Breast epithelium (tissue), 4 donors: ENCODE measurements around the gene COL23A1. TPM values are rescaled to one million over a fixed set of nuclear protein-coding genes. Genes with fewer than 3 reads are reported as not detected.

ENCODE experiments used
- DNase-seq, 2 donors: peaks; one replicate each; pipeline ENCODE4 v3.0.0-alpha.2; 2019; ENCODE audit warnings: low spot score in 2 of 2
- H3K27ac ChIP-seq, 2 donors: fragments of 200-600 bp; sonication (generic) in 1 of 2; one replicate each; pipeline ENCODE4 v1.5.1; 2016 to 2019; ENCODE audit warnings: mild to moderate bottlenecking in 1 of 2
- H3K27me3 ChIP-seq, 2 donors: fragments of 200-600 bp; sonication (generic) in 1 of 2; one replicate each; pipeline versions ENCODE4 v1.5.1 to v1.6.0; 2017 to 2019; ENCODE audit warnings: control low read depth in 1 of 2, mild to moderate bottlenecking in 1 of 2
- H3K36me3 ChIP-seq: fragments of 200-600 bp; one replicate; pipeline ENCODE4 v1.5.1; 2019
- H3K4me1 ChIP-seq, 2 donors: fragments of 200-600 bp; sonication (generic); one replicate each; pipeline ENCODE4 v1.5.1; 2016 to 2019; ENCODE audit warnings: control low read depth in 1 of 2
- H3K4me3 ChIP-seq, 3 donors: fragments of 200-600 bp; sonication (generic); 1 replicate in 2 of 3; 2 replicates in 1 of 3; pipeline ENCODE4 v1.5.1; 2016 to 2019; ENCODE audit warnings: mild to moderate bottlenecking in 3 of 3, moderate library complexity in 2 of 3
- H3K9me3 ChIP-seq, 2 donors: fragments of 200-600 bp; sonication (generic) in 1 of 2; one replicate each; pipeline ENCODE4 v1.5.1; 2016 to 2019; ENCODE audit warnings: control low read depth in 1 of 2
- POLR2A ChIP-seq: fragments of 450-650 bp; IDR thresholded peaks from one replicate; pipeline ENCODE4 v1.6.1; 2016; ENCODE audit warnings: antibody characterized with exemption, mild to moderate bottlenecking, moderate library complexity
- POLR2AphosphoS5 ChIP-seq, 3 donors: sonication (generic); formaldehyde crosslinking; IDR thresholded peaks; one replicate each; pipeline ENCODE4 v1.6.1; 2017; ENCODE audit warnings: antibody characterized with exemption in 3 of 3
- intact Hi-C: fragments of 100-400 bp; cut with DNase I; formaldehyde crosslinking; loops from one replicate; pipeline ENCODE4 v1.15.1; 2023; ENCODE audit warnings: low total_unique reads
- total RNA-seq, 3 donors: library from RNA; depleted of rRNA; stranded (reverse); fragments of >200 nt; gene quantifications; one replicate each; pipeline ENCODE4 v1.1.0, GENCODE V29; 2016
- TF ChIP-seq, protein P1 (sequence below), 3 donors: fragments of 450-650 bp; IDR thresholded peaks; one replicate each; pipeline ENCODE4 v1.5.1; 2016 to 2017; ENCODE audit warnings: antibody characterized with exemption in 3 of 3, mild to moderate bottlenecking in 3 of 3, moderate library complexity in 3 of 3

The COL23A1 gene
- total RNA-seq, 3 donors from 2014 or later, result 0.32 to 3.3 (median 2.6) TPM

DNA sequence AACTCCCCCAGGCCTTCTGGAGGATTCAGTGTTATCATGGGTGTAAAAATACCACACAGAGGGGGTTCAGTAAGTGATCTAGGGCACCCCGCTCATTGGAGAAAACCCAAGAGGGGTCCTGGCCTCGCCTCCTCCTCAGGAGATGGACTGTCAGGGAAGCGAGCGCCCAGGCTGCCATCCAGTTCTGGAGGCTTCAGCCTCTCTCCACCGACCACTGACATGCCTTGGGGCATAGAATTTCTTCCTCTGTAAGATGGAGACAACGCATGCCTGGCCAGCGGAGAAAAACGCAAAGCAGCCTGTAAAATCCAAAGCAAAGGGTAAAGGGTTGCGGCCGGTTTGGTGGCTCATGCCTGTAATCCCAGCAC is 165.4 kb downstream of the COL23A1 start:
- H3K27me3 ChIP-seq, result no peaks in the 10 kb centered on the region
- peaks cover 0 to 6% of the 10 kb centered on the region in 2 donors for H3K4me1 ChIP-seq
- H3K36me3 ChIP-seq, result no peaks in the 10 kb centered on the region
- H3K27ac ChIP-seq, result peak overlapping the region; percentile 2 to 38
- H3K4me3 ChIP-seq, result no peak overlapping the region
- no peak for DNase-seq
- no peaks in the 10 kb centered on the region for H3K9me3 ChIP-seq
- TF ChIP-seq POLR2AphosphoS5 (IDR thresholded peaks at IDR 0.05) (no peak), POLR2A (no peak)
- TF ChIP-seq, protein P1, sequence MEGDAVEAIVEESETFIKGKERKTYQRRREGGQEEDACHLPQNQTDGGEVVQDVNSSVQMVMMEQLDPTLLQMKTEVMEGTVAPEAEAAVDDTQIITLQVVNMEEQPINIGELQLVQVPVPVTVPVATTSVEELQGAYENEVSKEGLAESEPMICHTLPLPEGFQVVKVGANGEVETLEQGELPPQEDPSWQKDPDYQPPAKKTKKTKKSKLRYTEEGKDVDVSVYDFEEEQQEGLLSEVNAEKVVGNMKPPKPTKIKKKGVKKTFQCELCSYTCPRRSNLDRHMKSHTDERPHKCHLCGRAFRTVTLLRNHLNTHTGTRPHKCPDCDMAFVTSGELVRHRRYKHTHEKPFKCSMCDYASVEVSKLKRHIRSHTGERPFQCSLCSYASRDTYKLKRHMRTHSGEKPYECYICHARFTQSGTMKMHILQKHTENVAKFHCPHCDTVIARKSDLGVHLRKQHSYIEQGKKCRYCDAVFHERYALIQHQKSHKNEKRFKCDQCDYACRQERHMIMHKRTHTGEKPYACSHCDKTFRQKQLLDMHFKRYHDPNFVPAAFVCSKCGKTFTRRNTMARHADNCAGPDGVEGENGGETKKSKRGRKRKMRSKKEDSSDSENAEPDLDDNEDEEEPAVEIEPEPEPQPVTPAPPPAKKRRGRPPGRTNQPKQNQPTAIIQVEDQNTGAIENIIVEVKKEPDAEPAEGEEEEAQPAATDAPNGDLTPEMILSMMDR (IDR thresholded peaks at IDR 0.05), result no peak
- intact Hi-C loops, result no loop called here

DNA sequence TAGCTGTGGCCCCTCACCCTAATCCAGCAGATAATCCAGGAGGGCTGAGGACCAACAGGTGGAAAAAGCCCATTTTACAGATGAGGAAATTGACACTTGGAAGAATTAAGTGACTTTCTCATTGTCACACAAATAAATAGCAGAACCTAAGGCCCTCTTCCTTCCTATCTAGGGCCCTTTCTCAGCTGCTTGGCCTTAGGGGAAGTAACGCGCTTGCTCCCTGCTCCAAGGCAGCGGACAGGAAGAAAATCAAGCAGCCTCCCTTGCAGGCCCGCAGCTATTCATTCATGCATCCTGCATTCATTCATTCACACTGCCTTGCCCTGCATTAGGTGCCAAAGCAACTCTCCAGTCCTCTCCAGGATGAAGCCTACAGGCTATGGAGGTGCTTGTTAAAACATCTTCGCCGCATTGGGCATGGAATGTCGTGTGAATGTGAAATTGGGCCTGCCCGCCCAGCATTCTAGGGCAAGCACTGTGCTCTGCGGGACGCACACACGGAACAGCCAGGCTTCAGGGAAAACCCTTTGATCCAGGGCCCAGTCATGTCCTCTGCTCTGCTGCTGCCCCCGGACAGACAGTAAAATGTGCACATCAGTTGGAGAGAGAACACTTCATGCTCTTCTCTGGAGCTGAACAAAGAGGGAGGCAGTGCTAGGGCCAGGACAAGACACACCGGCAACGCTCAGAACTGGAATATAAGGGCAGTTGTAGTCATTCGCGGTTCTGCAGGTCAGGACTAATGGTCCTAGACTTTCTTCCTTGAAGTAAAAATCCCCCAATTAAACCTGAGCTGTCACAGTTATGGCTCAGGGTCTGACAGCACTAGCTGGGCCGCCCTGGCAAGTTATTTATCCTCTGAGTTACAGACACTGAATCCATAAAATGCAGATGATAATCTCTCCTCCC is 166.0 kb downstream of the COL23A1 start:
- TF ChIP-seq POLR2AphosphoS5 (IDR thresholded peaks at IDR 0.05), result peak in 1 of 3 donors; percentile 26
- TF ChIP-seq, protein P1 (IDR thresholded peaks at IDR 0.05), result no peak
- intact Hi-C loops, result no loop called here
- Histone ChIP-seq H3K9me3 (no peaks in the 10 kb centered on the region), H3K27me3 (no peaks in the 10 kb centered on the region), H3K4me3 (no peak overlapping the region), H3K27ac (peak overlapping the region; percentile 2 to 38), H3K36me3 (no peaks in the 10 kb centered on the region), H3K4me1 (peaks cover 0 to 6% of the 10 kb centered on the region in 2 donors)
- peak in 1 of 2 donors; percentile 72 for DNase-seq

DNA sequence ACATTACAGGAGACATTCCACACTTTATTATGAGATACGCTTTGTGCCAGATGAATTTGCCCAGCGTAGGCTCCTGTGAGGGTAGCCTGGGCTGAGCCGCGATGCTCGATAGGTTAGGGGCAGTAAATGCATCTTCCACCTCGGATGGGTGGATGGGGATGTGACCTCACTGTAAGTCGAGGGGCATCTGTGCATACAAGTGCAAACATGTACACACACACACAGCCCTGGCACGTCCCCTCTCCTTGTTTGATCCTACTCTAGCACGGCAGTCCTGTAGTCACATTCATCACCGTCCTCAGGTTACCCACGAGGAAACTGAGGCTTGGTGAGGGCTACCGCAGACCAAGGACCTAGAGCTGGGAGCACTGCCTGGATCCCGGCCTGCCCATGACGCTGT is 166.8 kb downstream of the COL23A1 start:
- Histone ChIP-seq H3K36me3 (no peaks in the 10 kb centered on the region), H3K4me1 (peaks cover 0 to under 1% of the 10 kb centered on the region in 2 donors), H3K4me3 (no peak overlapping the region), H3K27me3 (no peaks in the 10 kb centered on the region), H3K27ac (no peak overlapping the region), H3K9me3 (no peaks in the 10 kb centered on the region)
- intact Hi-C loops, result no loop called here
- no peak for TF ChIP-seq POLR2AphosphoS5 (IDR thresholded peaks at IDR 0.05)
- TF ChIP-seq, protein P1 (IDR thresholded peaks at IDR 0.05), result no peak
- TF ChIP-seq POLR2A, result no peak
- DNase-seq, result no peak

DNA sequence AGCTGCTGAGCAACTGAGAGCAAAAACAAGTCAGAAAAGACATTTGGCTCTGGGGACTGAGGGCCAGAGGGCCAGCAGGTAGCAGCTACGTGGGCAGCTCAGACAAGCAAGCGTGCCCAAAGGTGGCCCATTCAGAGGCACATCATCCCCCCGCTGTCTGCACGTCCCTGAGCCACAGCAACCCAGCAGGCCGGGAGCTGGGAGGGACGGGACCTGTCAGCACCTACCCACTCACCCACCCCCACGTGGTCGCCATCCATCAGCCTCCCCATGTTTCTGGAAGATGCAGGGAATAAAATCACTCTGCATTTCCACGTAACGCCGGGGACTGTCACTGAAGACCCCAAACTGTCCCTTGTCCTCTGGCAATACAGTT is 167.8 kb downstream of the COL23A1 start:
- TF ChIP-seq POLR2A (no peak), POLR2AphosphoS5 (IDR thresholded peaks at IDR 0.05) (no peak)
- TF ChIP-seq, protein P1 (IDR thresholded peaks at IDR 0.05), result no peak
- no peaks in the 10 kb centered on the region for H3K9me3 ChIP-seq
- intact Hi-C loops, result no loop called here

DNA sequence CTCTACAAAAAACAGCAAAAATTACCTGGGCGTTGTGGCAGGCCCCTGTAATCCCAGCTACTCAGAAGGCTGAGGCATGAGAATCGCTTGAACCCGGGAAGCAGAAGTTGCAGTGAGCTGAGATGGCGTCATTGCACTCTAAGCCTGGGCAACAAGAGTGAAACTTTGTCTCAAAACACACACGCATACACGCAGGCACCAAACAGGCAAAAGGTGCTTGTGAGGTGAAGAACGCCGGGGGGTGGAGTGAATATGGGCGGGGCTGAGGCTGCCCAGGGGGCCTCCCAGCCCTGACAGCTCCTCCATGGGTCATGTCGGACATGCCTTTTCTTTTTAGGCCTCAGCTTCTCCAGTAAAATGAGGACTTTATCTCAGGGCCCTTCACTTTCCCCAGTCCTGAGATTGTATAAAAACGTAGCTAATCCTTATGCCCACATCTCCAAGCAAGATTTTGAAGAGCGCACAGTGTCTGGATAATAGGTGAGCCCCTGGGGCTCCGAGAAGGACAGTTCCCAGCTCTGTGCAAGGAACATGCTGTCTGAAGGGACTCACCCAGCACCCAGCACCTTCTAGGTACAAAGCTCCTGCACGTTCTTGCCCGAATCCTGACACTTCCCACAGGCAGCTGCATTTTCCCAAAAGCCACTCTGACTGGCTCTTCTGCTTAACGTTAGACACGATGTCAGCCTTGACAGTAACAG is 168.3 kb downstream of the COL23A1 start:
- no peaks in the 10 kb centered on the region for H3K9me3 ChIP-seq
- no peaks in the 10 kb centered on the region for H3K36me3 ChIP-seq
- TF ChIP-seq, protein P1 (IDR thresholded peaks at IDR 0.05), result no peak
- TF ChIP-seq POLR2A (no peak), POLR2AphosphoS5 (IDR thresholded peaks at IDR 0.05) (no peak)
- no peaks in the 10 kb centered on the region for H3K27me3 ChIP-seq
- no peak for DNase-seq
- H3K27ac ChIP-seq, result no peak overlapping the region
- H3K4me3 ChIP-seq, result no peak overlapping the region
- intact Hi-C loops, result loop anchor here (1.0 kb wide), 1 partner anchor 18 kb away; no protein-coding TSS in a partner anchor
- no peaks in the 10 kb centered on the region for H3K4me1 ChIP-seq

More for the DNA sequence above, 167.8 kb downstream of the COL23A1 start:
- no peaks in the 10 kb centered on the region for H3K4me1 ChIP-seq
- no peaks in the 10 kb centered on the region for H3K36me3 ChIP-seq
- H3K27me3 ChIP-seq, result no peaks in the 10 kb centered on the region
- no peak overlapping the region for H3K4me3 ChIP-seq
- H3K27ac ChIP-seq, result no peak overlapping the region
- no peak for DNase-seq
